ENCODE measurements around the gene ELMO1.

The ELMO1 gene

DNA sequence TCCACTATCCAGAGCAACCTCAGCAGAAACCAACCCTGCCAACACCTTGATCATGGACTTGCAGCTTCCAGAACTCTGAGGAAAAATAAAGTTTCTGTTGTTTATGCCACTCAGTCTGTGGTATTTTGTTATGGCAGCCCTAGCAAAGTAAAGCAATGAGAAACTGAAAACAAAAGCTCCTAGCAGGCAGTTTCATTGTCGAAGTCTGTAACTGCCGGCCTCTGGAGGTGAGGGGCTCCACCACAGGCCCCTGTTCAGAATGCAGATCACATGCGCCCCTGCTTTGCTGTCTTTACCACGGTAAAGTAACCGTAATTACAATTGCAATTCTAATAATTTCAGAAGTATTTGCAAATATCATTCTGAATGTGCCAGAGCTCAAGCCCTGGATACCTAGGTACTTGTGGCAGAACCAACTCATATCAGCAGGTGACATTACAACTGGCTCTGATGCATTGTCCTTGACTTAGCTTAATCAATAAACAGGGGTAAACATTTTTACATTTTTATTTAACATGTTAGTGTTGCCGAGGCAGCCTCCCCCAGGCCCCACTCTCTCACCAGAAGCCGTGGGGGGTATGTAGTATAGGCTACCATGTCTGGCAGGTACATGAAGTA, 193.2 kb downstream of the ELMO1 start:
- DNase-seq, result no peak

DNA sequence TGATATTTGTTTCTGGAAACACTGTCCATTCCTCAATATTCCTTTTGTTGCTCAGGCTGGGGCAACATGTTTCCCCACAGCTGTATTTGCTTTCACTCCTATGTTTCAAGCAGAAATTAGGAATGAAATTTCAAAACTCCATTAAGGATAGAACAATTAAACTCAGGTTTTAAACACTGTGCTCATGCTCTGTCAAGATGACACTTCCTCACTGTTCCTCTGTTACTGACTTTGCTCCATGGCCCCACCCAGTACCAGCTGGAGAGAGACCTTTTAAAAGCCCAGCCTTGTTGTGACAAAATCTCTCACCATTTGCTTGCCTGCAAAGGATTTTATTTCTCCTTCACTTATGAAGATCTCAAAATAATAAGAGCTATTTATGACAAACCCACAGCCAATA, 197.4 kb downstream of the ELMO1 start:
- no peak for DNase-seq

DNA sequence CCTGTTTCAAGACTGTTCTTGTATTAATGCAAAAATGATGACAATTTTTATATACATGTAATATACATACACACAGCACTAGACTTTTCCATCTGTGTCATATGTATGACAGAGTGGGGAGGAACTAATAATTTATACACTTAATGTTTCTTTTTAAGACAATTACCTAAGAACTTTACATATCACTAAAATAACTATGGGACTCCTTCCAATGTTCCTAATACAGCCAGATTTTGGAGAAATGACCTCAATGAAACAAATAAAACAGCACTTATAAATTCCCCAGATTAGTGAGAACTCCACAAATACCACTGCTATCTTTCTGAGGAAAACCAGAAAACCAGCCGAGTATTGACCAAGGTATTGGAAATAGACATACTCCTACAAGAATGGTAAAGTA, 199.4 kb downstream of the ELMO1 start:
- DNase-seq, result no peak

DNA sequence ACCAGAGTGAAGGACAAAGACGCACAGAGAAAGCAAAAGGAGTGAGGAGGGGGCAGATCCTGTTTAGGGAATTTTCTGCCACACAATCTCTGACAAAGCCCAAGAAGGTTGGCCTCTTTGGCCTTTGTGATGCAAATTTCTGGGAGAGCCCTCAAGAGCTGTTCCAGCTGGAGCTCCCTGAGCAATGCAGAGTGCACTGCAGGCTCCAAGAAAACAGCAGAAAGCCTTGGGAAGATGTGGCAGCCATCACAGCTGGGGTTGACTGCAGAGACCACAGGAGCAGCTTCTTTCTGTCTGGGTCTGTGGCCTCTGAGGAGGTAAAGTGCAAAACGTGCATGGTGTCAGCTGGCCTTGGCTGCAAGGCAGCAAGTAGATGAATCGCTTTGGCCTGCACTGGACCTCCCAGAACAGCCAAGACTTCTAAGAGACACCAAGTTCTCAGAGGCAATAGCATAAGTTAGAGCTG, 200.2 kb downstream of the ELMO1 start:
- DNase-seq, result no peak

DNA sequence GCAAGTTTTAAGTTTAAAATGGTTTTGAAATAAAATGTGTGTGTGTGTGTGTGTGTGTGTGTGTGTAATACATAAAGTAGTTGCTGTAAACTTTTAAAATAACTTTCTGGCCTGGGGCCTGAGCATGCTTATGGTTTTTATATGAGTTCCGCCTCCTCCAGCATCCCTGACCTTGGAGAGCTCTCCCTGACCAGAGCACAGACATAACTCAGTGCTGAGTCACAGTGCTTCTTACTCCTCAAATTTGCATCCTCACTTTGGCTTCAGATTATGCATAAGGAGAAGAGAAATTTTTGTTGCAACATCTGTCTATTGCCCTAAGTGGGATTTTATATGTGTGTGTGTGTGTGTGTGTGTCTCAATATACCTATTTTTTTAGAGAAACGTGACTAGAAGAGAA, 200.8 kb downstream of the ELMO1 start:
- DNase-seq, result no peak

DNA sequence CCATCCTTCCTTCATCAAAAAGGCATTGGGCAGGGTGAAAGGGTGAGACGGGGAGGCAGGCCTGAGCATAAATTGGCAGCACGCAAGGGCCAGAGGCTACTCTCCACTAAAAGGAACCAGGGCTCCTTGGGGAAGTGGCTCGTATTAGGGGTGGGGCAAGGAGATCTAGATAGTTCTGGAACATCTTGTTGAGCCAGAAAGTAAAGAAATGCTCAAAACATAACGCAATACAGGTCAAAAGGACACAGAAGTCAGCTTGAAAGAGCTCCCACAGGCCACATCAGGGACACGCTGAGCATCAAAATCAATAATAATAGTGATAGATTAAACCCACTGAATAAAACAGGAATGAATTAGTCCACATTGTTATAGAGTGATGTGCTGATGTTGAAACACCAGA, 203.1 kb downstream of the ELMO1 start:
- DNase-seq, result no peak

DNA sequence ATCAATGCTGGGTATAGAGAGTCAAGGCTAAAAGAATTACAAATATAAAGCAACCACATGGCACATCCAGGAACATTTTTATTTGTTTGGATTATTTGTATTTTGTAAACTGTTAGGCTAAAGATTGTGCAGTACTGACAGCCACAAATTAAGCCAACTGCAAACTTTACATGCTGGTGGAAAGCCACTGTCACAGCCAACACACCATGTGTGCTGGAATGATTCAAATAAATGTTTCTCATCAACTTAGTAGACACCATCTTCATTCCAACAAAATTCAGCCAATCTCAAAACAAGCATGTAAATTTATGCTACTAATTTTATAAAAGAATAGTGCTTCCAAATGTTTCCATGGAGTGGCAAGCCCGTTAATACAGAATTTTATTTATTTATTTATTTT, 211.8 kb downstream of the ELMO1 start:
- DNase-seq, result no peak

DNA sequence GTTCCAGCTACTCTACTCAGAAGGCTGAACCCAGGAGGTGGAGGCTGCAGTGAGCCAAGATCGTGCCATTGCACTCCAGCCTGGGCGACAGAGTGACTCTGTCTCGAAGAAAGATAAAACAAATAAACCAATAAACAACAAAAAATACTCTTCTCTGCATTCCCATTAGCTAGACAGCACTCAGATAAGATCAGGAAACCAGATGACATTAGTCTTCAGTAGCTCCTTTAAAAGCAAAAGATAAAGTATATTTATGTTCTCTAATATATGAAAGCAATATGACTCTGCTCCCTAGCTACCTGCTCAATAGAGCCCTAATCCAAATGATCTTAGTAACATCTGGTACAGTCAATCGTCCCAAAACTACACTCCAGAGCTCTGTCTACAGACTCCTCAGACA, 212.9 kb downstream of the ELMO1 start:
- no peak for DNase-seq

DNA sequence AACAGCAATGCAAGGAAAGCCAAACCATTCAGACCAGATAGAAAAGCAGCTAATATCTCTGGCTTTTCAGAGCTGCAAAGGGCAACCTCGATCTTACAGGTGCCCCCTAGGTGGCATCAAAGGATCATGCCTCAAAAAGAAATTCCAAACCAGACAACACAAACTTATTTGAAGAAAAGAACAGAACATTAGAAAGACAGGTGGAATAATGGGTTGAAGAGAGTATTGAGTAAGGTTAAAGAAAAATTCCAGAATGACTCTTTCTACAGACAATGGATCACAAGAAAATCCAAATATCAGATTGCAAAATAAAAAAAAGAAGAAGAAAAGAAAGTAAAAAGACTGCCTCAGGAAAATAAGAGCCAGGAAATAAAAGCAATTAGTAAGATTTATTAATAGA, 213.7 kb downstream of the ELMO1 start:
- no peak for DNase-seq

DNA sequence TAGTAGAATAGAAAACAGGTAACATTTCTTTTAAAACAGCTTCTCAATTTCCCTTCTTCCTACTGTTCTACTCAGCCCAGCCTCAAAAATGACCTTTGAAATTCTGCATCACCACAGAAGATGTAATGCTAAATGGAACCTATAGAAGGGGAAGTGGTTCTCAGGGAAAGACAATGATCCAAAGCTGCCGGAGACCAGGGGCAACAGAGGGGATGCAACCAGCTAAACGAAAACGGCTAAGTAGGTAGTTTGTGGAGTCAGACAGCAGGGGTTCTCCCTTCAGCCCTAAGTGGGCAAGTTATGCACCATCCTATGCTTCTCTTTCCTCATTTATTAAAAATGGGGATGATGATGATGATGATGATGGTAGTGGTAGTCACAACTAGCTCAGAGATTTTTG, 214.3 kb downstream of the ELMO1 start:
- no peak for DNase-seq

DNA sequence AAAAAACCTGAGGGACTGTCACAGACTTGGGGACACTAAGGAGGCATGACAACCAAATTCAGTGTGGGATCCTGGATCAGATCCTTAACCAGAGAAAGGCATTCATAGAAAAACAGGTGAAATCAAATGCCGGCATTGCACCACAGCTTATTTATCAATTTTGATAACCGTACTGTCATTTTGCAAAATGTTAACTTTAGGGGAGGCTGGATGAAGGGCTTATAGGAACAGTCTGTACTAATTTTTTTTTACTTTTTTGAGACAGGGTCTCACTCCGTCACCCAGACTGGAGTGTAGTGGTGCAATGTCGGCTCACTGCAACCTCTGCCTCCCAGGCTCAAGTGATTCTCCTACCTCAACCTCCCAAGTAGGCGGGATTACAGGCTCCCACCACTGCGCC, 217.1 kb downstream of the ELMO1 start:
- DNase-seq, result no peak

DNA sequence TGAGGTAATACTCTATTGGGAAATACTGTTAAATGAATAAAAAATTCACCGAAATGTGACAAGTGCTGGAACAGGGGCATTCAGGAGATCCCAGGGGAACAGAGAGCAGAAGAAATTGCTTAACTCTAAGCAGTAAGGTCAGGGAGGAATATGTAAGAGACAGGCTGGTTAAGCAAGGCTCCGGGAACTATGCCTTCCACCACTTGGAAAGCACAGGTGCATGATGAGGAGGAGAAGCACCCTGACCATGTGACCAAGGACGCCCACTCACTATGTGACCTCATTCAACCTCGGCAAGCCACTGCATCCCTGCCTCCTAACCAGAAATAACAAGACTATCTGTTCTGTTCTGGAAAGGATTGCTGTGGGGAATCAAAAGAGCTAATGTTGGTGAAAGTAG, 218.4 kb downstream of the ELMO1 start:
- DNase-seq, result no peak

DNA sequence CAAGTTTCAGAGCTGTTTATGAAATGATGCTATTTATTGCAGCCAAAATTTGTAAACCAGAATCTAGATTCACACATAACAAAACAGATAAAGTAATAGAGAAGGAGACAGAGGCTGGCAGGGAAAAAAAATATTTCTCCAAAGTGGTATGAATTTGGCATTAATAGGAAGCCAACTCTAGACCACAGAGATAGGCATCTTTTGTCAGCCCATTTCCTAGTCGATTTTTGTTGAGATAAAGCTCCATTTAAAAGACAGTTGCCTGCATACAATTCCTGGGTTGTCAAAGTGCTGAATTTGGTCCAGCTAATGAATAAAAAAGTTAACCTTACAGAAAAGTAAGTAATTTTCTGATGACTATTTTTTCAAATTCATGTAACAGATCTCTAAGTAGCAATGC, 219.3 kb downstream of the ELMO1 start:
- no peak for DNase-seq

DNA sequence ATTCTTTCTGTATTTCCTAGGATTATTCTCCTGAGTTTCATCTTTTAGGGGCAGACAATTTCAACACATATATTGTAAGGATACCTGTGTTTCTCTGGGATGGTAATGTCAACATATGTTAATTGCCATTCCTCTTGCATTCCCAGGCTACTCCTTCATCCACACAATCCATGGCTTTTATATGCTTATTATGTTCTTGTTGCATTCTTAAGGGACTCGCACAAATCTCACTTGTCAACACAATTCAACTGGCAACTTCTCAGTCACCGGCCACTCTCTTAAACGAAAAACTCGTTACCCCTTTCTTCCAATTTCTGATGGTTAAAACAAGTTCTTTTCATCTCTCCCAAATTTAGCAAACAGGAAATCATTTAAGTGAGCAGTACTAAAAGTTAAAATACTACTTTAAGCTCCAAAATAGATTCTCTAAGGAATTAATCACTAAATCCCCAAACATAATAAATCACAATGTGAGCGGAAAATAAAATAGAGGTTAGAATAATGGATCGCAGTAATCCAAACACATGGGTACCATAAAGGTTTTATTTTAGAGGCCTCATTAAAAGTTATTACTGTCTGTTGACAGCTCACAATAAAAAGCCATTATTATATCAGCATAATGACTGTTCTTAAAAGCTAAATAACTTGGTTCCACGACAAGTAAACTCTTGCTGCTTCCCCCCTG, 223.2 kb downstream of the ELMO1 start:
- DNase-seq, result no peak

DNA sequence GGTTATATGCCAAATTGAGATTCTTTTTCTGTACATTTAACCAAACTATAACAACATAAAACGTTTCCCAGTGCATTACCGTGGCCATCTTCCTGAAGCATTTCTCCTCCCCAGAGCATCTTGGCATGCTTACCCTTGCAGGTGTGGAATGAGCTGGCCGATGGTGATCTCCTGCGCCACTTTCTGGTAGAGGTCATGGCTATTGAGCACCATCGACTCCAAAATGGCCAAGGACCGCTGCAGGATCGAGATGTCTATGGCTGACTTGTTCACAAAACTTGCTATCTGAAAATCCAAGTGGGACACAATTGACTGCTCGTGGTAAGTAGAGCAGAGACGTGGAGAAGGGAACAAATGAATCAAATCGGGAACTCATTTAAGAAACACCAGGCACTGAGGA, 223.9 kb downstream of the ELMO1 start:
- no peak for DNase-seq

DNA sequence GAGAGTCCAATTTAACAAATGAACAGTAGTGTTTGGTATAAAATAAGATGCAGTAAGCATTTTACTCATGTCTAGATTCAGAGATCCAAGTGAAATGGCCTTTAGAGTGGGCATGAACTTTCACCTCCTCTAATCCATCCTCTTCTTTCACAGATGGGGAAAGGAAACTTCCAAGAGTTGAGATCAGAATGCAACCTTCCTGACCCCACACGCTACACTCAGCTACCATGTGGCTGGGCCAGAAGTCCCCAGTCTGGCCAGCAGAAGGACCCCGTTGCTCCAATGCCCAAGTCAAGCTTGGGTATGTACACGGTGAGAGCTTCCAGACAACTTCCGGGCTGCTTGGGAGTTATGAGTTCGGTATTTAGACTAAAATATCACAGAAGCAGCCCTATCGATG, 228.0 kb downstream of the ELMO1 start:
- DNase-seq, result no peak

DNA sequence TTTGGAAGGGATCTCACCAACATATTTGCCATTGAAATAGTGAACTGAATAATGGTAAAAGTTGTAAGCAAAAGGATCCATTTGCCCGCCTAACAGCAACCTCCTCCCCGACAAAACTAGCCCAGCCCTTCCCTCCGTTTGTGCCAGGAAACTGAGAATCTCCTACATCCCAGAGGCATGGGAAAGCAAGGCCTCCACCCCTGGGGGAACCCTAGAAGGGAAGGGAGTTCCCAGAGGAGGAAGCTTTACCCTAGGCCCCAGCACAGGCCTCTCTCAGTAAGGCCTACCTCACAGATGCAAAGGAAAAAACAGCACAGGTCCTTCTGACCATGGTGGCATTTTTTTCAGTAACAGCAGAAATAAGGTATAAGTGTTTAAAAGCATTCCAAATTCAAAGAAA, 229.7 kb downstream of the ELMO1 start:
- no peak for DNase-seq

DNA sequence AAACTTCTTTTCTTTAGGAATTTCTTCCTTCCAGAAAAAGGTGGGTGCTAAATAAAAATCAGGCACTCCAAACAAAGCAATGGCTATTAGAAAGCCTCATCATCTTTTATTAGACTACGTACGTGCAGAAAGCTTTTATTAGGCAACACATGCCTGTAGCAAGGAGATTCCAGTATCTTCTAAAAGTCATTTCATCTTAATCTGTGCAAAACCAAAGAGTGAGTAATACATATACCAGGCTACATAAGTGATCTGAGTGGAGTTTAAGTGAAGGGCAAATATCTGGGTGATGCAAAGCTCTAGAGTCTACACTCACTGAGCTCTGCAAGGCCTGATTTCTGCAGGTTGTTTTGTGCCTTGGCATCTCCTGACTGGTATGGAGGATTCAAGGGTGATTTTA, 231.7 kb downstream of the ELMO1 start:
- no peak for DNase-seq

DNA sequence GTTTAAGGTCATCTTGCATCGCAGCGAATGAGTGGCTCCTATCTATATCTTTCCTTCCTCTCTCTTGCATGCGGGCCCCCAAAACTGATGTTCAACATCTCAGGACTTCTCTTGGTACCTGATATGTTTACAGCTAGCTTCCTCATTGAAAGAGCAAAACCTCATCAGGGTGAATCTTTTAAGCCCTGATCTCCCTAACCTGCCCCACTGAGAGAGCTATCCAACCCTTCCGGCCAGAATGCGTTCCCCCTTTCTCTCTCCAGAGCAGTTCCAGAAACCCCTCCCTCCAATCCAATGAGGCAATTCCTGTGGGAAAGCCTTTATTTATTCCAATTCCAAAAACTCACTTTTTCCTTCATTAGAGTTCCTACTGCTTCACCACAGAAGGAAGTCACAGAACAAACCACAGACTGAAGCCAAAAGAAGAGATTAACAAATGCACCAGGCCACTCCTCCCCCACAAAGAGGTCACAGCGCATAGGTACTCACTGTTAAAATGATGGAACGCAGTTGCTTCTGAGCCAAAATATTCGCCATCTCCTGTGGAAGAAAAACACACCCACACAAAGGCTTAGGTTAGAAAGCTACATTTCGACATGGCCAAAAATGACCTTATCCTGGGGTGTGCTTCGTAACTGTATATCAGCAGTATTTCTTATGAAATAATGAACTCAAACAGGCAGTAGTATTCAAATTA, 232.4 kb downstream of the ELMO1 start:
- no peak for DNase-seq

DNA sequence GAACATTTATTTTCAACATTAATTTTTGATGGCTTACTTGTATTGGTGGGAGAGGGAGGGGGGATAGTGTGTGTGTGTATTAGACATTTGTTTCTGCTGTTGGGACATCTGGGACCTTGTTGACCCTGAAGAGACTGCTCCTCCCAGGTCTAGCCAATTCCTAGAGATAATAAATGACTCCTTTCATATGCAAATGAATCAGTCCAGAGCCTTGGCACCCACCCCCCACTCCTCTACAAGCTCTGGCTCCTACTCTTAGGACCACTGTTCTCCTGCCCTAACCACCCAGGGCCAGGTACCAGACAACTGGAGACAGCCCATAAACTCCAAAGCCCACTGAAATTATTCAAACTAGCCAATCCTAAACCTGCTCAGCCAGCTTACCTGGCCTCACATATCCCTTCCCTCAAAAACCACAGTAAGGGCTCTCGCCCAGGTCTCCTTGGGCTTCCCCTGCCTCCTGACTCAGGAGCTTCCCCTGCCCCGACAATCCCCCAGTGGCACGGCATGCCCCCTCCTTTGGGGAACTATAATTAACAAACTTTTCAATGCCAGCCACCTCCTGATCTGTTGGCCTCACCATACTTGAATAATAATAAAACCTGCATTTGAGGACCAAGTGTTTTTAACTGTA, 233.3 kb downstream of the ELMO1 start:
- DNase-seq, result no peak

DNA sequence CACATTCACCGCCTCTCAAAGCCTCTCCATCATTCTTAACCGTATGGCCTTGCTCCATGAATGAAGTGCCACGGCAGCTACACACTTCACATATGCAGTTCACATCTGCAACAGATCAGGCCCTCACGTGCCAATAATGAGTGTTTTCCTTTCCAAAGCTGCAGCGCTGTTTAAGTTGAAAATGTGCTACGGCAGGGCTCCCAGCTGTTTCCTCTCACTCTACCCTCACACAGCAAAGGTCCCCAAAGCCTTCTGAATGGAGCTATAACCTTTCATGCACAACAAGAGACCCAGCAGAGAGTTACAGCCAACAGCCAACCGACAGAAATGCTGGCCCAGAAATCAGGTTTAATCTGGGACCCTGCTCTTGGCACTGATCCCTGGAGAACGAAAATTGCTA, 236.1 kb downstream of the ELMO1 start:
- DNase-seq, result no peak

DNA sequence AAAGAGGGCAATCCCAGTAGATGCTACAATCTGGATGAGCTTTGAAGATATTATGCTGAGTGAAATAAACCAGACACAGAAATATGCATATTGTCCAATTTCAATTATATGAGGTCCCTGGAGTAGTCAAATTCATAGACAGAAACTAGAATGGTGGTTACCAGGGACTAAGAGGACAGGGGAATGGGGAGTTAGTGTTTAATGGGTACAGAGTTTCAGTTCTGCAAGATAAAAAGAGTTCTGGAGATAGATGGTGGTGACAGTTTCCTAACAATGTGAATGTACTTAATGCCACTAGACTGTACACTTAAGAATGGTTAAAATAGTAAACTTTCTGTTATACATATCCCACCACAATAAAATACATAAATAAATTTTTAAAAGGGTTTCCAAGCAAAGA, 236.6 kb downstream of the ELMO1 start:
- DNase-seq, result no peak

DNA sequence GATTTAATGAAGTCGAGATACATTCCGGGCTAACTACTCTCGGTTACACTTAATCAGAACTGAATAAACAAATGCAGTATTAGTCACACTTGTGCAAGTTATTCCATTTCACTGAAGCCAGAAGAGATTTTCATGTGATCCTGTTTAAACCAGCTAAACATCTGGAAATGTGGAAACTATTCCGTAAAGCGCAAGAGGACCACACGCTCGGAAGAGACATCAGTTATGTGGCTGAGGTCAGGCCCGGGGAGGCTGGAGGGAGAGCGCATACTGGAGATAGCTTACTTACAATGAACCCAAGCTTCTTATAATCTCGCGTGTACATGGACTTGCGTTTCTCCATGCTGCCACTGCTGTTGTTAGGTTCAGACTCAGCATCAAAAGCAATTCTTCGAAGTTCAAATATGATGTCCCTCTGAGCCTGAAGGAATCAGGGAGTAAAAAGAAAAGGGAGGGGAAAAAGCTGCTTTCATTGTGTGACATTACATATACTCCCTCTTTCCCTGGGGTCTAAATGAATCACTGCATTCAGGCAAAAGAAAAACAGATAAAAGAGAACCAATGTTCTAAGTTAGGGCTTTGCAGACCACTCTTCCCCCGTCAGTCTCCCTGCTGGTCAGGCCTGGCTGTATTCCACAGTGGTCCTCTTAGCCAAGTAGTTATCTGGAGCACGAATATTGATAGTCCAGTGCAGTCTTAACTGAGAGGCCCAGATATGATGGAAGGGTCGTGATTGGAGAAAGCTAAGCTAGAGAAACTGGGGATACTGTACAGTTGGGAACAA, 237.4 kb downstream of the ELMO1 start:
- no peak for DNase-seq

Measured in activated CD4-positive, alpha-beta T cell treated with anti-CD3 and anti-CD28 coated beads for 1 hour (primary cell).